ENCODE data around the gene WIPF1.

WIPF1 gene, protein sequence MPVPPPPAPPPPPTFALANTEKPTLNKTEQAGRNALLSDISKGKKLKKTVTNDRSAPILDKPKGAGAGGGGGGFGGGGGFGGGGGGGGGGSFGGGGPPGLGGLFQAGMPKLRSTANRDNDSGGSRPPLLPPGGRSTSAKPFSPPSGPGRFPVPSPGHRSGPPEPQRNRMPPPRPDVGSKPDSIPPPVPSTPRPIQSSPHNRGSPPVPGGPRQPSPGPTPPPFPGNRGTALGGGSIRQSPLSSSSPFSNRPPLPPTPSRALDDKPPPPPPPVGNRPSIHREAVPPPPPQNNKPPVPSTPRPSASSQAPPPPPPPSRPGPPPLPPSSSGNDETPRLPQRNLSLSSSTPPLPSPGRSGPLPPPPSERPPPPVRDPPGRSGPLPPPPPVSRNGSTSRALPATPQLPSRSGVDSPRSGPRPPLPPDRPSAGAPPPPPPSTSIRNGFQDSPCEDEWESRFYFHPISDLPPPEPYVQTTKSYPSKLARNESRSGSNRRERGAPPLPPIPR

DNA sequence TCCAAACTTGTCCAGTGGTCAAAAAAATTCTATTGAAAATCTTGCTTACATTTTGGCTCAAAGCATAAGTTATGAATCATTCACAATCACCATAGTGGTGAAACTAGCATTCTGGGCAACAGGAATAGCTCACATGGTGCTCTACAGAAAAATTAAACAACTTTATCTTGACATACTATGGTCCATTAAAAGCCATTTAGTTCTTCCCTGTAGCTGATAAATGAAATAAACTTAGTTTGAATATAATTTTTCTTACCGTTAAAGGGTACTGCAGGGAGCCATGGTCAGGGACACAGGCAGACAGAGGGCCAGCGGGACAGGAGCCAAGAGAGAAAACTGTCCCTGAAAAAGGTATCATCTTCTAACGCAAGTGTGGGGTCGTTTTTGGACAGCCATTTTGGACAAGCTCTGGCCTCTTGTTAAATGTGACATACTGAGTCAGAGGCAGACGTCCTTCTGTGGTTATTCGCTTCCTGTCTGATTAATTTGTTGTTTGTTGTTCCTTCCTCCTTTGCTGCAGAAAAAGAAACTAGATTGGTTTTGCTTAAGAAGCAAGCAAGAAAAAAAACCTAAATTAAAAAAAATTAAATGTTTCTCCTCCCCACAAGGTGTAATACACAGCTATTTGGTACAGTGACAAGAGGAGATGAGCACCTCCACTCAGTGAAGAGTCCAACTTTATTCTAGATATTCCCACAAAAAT lies at the start of gene WIPF1:
WIPF1 (minus strand) TSS at position 460 of the 703 bp plus-strand sequence. CDS start 12,231 bp downstream, outside the sequence.
- DNase-seq (ENCODE audit: low spot score), result no peak

DNA sequence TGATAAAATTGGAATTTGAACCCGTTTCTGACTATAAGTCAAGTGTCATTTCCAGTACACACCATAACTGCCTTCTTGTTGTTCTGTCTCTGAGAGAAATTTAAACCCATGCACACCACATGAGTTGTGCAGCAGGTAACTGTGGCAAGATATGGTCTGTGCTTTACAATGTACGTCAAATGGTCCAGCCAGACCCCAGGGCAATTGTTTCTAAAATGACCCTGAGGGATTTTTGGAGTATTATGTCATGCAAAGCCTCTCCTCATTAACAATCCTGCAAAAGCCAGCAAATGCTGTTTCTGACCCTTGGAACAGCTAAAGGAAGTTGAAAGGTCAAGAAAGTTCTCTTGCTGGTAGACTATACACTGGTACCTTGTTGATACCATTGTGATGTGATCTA lies 47.7 kb upstream of the WIPF1 start:
- DNase-seq (ENCODE audit: low spot score), result no peak

DNA sequence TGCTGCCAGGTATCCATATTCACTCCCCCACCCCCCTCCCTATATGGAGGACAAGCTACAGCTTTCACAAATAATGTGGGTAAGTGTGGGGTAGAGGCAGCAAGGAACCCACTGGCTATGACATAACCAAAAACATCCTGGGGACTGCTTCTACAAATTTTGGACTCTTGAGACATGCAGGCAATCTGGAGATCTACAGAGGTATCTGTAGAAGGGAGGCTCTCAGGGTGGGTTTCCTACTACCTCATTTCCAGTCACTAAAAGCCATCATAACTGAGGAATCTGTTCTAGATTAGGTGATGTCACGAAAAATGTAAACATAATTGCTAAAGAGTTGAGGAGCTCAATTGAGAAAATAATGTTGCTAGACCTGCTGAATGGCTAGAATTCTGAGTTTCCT lies 46.8 kb upstream of the WIPF1 start:
- DNase-seq (ENCODE audit: low spot score), result no peak

DNA sequence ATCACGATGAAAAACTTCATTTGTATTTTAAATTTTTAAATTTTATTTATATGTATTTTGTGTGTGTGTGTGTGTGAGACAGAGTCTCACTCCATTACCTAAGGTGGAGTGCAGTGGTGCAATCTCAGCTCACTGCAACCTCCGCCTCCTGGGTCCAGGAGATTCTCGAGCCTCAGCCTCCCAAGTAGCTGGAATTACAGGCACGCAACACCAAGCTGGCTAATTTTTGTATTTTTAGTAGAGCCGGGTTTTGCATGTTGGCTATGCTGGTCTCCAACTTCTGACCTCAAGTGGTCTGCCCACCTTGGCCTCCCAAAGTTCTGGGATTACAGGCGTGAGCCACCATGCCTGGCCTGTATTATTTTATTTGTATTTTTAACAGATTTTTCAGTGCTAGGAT lies 45.8 kb upstream of the WIPF1 start:
- DNase-seq (ENCODE audit: low spot score), result no peak

DNA sequence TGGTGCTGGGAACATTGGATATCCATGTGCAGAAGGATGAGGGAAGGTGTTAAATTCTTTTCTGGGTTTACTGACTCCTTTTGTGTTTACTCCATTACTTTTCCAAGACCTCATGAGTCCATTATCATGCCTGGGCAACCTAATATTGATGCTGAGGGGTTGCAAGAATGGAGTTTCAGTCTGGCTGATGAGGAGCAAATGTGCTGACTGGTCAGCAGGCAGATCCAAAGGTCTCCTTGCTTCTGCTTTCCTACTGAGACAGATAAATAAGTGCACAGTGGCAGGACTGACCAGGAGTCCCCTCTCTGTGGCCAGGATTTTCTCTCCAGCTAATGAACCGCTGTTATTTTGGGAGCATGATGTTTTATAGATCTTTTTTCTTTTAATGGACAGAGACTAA lies 43.6 kb upstream of the WIPF1 start:
- no peak for DNase-seq (ENCODE audit: low spot score)

DNA sequence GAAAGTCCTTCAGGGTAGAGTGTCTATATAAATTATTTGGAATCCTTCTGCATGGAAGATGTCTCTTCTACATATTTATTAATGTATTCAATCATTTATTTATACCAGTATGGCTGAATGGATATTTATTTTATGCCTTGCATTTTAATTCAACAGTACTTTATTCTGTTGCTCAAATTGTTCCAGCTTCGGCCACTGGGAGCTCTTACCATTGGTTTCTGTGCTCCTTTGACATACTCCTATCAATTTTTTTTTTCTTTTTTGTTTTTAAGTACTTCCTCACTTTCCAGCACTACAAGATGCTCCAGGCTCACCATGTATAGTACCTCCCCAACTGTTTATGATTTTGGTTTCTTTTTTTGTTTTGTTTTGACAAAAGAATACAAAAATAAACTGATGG lies 39.4 kb upstream of the WIPF1 start:
- no peak for DNase-seq (ENCODE audit: low spot score)

DNA sequence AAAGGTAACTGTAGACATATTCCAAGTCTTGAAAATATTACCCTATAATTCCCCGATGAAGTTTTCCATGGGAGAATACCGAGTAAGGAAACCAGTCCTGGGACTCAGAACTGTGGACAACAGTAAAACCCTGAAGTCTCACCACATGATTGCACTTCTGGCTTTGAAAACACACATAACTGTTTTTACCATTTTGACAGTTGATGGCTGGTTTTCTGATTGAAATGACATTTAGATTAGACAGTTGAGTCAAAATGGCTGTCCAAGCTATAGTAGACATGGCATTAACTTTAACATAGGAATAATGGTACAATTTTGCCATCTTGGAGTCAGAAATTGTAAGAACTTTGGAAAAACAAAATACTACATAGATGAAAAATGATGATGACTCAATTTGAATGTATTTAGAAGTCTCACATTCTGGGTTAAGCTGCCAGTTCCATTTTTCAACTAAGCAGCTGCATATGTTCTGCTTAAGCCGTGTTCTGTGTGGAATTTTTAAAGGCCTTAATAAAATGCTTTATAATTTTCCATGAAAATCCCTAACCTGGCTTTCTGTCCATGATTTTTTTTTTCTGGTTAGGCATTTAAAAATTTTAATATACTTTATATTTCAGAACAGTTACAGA lies 38.3 kb upstream of the WIPF1 start:
- no peak for DNase-seq (ENCODE audit: low spot score)

DNA sequence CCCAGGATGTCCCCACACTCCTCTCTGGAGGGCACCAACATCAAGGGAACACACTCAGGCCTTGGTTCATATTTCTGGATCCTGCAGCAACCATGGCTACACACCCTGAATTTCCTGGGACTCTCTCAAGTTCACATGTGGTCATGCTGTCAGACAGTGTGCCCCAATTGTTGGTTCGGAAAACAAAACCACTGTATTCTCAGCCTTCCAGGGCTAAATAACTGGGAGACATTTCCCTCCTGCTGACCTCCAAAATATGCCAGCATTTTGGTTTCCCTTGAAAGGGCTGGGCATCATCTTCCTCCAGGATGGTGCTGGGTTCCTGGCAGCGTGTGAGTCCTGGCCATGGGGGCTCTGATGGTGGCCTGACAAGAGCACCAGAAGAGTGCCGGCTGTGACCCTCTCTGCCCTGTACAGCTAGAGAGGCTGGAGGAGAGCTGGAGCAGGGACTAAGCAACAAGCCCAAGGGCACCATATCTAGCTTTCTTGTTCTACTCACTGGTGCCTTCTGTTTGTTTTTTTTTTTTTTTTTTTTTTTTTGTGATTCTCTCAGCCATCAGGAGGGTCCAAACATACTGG lies 37.5 kb upstream of the WIPF1 start:
- DNase-seq (ENCODE audit: low spot score), result no peak

DNA sequence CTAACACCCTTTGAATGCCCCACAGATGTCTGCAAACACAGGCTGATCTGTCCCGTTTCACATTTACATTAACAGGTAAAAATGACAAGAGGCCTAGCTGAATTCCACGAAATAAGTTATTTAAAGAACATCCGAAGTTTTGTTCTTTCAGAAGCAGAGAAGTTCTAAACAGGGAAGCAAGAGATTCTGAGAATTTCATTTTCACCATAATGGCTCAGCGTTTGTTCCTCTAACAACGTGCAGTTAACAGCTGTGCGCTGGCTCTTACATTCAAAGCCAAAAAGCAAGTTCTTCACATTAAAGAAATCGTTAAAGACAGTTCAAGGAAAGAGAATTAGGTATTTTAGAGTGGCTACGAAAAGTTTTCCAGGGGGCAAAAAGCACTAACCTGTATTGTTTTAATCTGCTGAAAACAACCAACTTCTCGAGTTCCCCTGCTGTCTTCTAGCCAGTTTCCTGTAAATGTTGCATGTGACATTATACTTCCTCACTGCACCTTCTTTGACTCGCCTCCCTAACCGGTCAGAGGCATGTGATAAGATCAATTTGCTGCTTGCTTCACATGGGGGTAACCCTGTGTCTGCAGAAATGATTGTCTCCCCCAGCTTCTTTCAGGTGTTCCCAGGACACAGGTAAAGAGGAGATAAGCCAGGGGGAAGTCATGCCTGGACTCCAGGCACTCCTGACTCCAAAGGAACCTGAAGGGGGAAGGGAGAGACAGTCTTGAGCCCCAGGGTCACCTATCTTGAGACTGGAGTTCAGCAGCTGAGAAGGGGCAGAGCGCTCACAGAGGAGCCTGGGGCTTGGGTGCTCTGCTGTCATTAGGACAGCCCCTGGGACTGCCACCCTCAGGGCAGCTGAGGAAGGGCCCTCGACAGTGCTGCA lies 36.8 kb upstream of the WIPF1 start:
- DNase-seq (ENCODE audit: low spot score), result no peak

DNA sequence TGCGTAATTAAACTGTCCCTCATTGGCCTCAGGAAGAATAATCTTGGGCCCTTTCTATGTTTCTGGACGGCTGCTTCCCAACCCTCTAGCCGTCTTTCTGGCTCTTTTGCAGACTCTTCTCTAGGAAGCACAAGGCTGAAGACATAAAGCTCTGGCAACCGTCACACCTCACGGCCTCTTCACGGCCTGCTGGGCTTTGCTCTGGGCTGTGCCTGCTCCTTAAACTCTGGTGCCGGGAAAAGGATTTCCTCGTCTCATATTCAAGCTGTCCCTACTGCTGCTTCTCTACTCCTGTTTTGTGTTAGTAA lies 36.0 kb upstream of the WIPF1 start:
- no peak for DNase-seq (ENCODE audit: low spot score)

DNA sequence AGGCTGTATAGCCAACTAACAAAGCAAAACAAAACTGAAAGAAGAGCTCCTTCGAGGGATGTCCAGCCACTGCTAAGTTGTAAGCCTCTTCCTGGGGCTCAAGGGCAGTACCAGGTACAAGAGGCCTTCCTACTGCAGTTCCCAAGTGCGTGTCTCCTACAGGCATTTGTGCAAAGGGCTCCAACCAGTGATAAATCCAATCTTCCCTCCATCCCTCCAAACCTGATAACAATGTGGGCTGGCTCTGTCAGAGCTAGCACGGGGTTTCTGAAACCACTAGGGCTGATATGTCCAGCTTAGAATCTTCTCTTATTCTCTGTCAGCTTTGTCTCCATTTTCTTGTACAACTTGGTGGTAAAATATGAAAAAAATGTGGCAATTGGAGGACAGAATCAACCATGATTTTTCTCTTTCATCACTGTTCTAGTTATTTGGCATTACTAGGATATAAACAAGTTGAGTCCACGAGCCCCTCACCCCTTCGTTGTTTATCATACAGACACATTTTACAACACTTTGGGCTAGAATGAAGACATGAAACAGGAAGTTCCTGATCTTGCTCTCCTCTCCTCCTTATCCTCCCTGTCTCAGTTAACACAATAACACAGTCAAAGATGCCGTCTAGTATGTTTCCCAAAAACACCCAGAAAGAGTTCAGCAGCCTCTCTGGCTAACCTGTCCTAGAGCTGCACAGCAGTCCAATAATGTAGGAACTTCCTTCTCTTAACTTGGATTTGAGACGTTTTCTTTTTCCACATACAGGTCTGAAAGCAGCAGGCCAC lies 35.4 kb upstream of the WIPF1 start:
- DNase-seq (ENCODE audit: low spot score), result no peak

DNA sequence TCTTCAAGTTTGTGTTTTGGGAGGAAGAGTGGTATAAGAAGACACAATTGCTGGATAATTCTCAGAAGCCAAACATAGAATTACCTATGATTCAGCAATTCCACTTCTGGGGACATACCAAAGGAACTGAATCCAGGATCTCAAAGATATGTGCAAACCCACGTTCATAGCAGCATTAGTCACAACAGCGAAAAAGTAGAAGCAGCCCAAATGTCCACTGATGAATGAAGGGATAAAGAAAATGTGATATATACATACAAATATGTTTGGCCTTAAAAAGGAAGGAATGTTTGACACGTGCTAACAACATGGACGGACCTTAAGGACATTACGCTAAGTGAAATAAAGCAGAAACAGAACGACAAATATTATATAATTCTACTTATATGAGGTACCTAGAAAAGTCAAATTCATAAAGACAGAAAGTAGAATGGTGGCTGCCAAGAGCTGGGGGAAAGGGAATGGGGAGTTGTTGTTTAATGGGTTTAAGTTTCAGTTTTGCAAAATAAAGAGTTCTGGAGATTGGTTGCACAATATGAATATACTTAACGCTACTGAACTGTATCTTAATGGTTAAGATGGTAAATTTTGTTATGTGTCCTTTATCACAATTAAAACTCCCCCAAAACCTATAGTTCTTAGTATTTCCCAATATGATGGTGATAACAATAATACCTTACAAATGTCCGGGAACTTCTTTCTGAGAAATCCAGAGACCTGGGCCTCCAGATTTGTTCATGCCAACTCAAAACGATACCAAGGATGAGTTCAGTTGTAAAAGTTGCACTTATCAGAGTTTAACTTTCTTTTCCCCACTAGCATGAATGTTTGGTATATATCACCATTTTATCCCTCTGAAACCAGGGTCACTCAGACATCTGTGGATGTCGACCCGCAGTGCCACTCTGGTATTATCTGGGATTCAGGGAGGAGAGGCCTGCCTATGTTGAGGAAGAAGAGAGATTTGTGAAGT lies 33.7 kb upstream of the WIPF1 start:
- no peak for DNase-seq (ENCODE audit: low spot score)

DNA sequence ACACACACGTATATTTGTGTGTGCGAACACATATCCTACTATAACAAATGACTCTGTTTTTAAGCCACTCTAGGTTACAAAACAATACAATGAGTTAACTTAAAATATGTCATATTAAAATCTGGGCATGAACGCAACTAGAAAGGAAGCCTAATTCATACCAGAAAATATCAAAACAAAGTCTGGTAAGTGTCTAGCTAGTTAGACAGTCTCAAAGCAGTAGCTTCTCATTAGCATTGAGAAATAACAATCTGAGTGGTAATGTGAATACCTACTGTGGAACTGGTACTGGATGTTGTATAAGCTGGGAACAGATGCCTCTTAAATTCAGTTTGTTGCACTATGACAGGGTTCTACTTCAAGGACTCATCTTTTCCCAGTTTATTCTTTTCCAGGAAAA lies 32.5 kb upstream of the WIPF1 start:
- DNase-seq (ENCODE audit: low spot score), result no peak

DNA sequence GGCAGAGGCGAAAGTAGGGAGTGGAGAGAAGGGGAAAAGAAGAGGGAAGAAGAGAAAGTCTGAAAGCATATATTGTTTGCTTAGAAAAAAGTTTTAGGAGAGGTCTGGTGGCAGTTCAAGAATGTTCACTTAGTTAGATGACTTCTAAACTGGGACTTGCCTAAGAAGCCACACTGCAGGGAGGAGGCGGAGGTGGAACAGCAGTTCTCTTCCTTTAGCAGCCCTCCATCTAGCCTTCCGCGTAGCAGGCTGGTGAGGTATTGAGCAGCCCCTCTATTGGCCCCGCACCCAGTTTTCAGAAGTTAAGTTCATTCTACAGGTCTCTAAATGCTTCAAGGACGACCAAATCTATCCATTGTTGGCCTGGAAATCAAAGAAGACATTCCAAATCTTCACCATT lies 31.9 kb upstream of the WIPF1 start:
- no peak for DNase-seq (ENCODE audit: low spot score)

DNA sequence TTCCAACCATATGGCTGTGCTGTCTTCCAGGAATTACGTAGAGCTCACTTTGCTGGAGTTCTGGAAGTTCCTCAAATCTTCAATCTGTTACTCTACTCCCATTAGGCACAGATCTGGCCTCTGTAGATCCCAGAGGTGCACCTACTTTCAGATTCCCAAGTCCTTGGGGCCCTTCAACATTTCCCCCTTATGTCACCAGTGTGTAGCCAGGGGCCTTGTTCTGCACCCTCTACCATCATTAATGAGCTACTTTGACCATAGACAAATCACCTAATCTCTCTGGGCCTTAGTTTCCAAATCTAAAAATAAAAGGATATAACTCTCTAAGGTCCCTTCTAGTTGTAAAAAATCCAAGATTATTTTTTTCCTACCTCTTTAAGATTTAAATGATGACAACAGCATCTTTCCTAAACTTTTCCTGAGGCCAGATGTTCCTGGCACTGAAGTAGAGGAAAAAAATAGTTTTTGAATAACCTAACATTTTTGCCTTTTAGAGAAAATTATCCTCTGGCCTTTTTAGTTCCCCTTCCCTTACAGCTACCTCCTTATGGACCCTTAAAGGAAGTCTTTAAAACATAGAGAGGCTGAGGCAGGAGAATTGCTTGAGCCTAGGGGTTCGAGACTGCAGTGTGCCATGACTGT lies 31.0 kb upstream of the WIPF1 start:
- DNase-seq (ENCODE audit: low spot score), result no peak

DNA sequence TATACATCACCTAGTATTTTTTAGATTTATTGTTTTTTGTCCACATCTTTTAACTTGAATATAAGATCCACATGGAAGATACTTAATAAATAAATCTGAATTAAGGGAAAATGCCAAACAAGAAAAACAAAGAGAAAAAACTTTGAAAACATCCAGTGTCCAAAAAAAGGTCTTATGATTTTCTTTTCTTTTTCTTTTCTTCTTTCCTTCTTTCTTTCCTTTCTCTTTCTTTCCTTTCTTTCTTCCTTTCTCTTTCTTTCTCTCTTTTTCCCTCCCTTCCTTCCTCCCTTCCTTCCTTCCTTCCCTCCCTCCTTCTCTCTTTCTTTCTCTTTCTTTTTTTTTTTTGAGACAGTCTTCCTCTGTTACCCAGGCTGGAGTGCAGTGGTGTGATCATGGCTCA lies 29.6 kb upstream of the WIPF1 start:
- DNase-seq (ENCODE audit: low spot score), result no peak

DNA sequence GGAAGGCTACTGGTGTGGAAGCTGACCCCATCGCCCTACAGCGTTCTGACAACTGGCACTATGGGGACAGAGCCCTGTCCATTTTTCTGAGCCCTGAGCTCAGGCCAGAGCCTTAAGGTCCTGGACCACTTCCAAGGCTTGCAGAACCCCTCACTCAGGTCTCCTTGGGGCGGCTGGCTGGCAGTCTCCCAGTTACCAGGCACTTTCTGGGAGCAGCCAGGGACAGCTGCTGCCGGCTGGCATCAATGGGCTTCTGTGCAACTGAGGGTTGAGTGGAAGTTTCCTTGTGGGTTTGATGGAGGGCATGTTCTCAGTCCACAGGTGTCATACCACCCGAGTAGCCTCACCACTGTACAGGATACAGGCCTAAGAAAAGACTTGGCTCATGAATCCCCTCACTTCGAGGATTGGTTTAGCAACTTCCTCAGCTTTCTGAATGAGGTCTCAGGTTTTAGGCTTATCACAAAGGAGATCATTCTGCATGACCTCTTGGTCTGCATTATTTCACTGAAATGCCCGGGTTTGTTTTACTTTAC lies 27.4 kb upstream of the WIPF1 start:
- DNase-seq (ENCODE audit: low spot score), result no peak

DNA sequence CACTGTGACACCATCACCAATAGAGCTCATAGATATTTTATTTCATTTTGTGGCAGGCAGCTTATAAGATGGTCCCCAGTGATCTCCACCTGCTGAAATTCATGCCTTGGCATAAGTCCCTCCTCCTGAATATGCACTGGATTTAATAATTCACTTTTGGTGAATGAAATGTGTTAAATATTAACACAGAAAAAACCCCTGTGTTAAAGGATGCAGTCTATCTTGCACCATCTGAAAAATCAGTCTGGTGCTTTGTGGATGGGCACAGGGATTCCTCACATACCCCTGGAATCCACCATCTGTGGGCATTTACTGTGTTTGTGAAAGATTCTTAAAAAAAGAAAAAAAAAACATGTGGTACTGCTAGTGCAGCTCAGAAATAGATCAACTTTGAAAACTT lies 26.1 kb upstream of the WIPF1 start:
- no peak for DNase-seq (ENCODE audit: low spot score)

DNA sequence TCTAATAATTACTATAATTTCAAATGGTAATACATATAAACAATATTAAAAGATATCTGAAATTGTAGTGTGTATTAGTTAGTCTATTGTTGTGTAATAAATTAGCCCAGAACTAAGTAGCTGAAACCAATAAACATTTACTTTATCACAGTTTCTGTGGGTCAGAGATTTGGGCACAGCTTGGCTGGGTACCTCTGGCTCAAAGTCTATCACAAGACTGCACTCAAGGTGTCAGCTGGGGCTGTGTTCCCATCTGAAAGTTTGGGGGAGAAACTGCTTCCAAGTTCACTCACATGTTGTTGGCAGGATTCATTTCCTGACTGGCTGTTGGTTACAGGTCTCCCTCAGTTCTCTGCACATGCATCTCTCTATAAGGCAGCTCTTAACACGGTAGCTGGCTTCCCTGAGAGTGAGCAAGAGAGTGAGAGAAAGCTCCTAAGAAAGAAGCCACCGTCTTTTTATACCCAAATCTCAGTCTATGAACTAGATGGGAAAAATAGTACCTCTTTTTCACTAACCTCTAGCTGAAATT lies 25.6 kb upstream of the WIPF1 start:
- no peak for DNase-seq (ENCODE audit: low spot score)

Measured in HuH-7.5 (cell line).